Fibroblast of lung (primary cell): Measurements from ENCODE around the gene PCBP3.

Experiments
- CTCF ChIP-seq, 2 donors: IDR thresholded peaks in 1 of 2; conservative IDR thresholded peaks in 1 of 2; 1 replicate in 1 of 2; 2 replicates in 1 of 2; pipeline ENCODE4 v1.5.1; 2011 to 2012; ENCODE audit warnings: low read length in 2 of 2, control low read depth in 1 of 2, inconsistent platforms in 1 of 2, low read depth in 1 of 2, mild to moderate bottlenecking in 1 of 2
- EZH2 ChIP-seq: IDR thresholded peaks from 2 replicates; pipeline ENCODE4 v1.5.1; 2012; ENCODE audit warnings: low read length, control low read depth, mild to moderate bottlenecking; ENCODE audit errors: missing control alignments

- TF ChIP-seq CTCF (conservative IDR thresholded peaks at IDR 0.05 in 1 of 2, IDR thresholded peaks at IDR 0.05 in 1 of 2; ENCODE audit: low read depth in 1 of 2, low read length in 2 of 2) (no peak), EZH2 (no peak)
These were observed 321.7 kb downstream of the PCBP3 start for GRCh38 chr21:45965084-45965809.
